NB4 (cell line): Measurements from ENCODE around the gene GGTA1.
"Not testable (repeated sequence)": the region's sequence is repeated elsewhere in the genome, so short reads cannot be mapped to it uniquely, and the experiment has no call there.

Experiments
- MAX ChIP-seq: IDR thresholded peaks from 2 replicates; pipeline ENCODE4 v1.6.1; 2011; ENCODE audit warnings: low read depth, low read length
- MYC ChIP-seq: IDR thresholded peaks from 2 replicates; pipeline ENCODE4 v1.6.1; 2011; ENCODE audit warnings: low read depth, low read length
- POLR2A ChIP-seq: IDR thresholded peaks from 2 replicates; pipeline ENCODE4 v1.6.1; 2011; ENCODE audit warnings: mild to moderate bottlenecking; ENCODE audit not compliant: insufficient read length; ENCODE audit errors: extremely low read depth
- TF ChIP-seq, protein P1 (sequence below): IDR thresholded peaks from one replicate; pipeline ENCODE4 v1.5.1; 2012; ENCODE audit warnings: low read depth, low read length

DNA sequence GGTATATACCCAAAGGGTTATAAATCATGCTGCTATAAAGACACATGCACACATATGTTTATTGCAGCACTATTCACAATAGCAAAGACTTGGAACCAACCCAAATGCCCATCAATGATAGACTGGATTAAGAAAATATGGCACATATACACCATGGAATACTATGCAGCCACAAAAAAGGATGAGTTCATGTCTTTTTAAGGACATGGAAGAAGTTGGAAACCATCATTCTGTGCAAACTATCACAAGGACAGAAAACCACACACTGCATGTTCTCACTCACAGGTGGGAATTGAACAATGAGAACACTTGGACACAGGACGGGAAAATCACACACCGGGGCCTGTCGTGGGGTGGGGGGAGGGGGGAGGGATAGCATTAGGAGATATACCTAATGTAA, 62.6 kb downstream of the GGTA1 start:
- TF ChIP-seq POLR2A, MYC, MAX: not testable (repeated sequence)
- TF ChIP-seq, protein P1, sequence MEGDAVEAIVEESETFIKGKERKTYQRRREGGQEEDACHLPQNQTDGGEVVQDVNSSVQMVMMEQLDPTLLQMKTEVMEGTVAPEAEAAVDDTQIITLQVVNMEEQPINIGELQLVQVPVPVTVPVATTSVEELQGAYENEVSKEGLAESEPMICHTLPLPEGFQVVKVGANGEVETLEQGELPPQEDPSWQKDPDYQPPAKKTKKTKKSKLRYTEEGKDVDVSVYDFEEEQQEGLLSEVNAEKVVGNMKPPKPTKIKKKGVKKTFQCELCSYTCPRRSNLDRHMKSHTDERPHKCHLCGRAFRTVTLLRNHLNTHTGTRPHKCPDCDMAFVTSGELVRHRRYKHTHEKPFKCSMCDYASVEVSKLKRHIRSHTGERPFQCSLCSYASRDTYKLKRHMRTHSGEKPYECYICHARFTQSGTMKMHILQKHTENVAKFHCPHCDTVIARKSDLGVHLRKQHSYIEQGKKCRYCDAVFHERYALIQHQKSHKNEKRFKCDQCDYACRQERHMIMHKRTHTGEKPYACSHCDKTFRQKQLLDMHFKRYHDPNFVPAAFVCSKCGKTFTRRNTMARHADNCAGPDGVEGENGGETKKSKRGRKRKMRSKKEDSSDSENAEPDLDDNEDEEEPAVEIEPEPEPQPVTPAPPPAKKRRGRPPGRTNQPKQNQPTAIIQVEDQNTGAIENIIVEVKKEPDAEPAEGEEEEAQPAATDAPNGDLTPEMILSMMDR, result not testable (repeated sequence)
